Fibroblast of skin of right biceps (primary cell): Measurements from ENCODE around the gene GPC1.

Source experiments
- DNase-seq: peaks from one replicate; pipeline ENCODE4 v3.0.0-alpha.2; 2013

Gene GPC1

GRCh38 chr2:240432430-240432819 lies 3.0 kb upstream of the GPC1 start:
- DNase-seq: no peak

GRCh38 chr2:240432820-240433801 lies 2.4 kb upstream of the GPC1 start:
- no peak for DNase-seq

GRCh38 chr2:240433973-240434727 lies 1.3 kb upstream of the GPC1 start:
- peak; percentile 96 for DNase-seq

- DNase-seq: peak; percentile 93
Measured at GRCh38 chr2:240434728-240435456, 571 bp upstream of the GPC1 start.

GRCh38 chr2:240435948-240436682 lies 652 bp downstream of the GPC1 start:
- no peak for DNase-seq

GRCh38 chr2:240436683-240437550 lies 1.5 kb downstream of the GPC1 start:
- DNase-seq: peak; percentile 32

GRCh38 chr2:240437551-240437860 lies 2.0 kb downstream of the GPC1 start:
- no peak for DNase-seq

- peak; percentile 60 for DNase-seq
Measured at GRCh38 chr2:240437861-240438809, 2.7 kb downstream of the GPC1 start.

GRCh38 chr2:240438810-240439697 lies 3.6 kb downstream of the GPC1 start:
- DNase-seq: no peak

GRCh38 chr2:240439698-240440151 lies 4.3 kb downstream of the GPC1 start:
- DNase-seq: no peak

- DNase-seq: no peak
Measured at GRCh38 chr2:240440251-240440650, 4.8 kb downstream of the GPC1 start.

GRCh38 chr2:240440704-240441320 lies 5.3 kb downstream of the GPC1 start:
- DNase-seq: no peak

GRCh38 chr2:240441326-240441992 lies 6.0 kb downstream of the GPC1 start:
- no peak for DNase-seq

- no peak for DNase-seq
Measured at GRCh38 chr2:240441993-240442411, 6.5 kb downstream of the GPC1 start.

- DNase-seq: no peak
Measured at GRCh38 chr2:240442891-240443715, 7.6 kb downstream of the GPC1 start.

- no peak for DNase-seq
Measured at GRCh38 chr2:240443891-240444301, 8.4 kb downstream of the GPC1 start.

GRCh38 chr2:240444464-240444863 lies 9.0 kb downstream of the GPC1 start:
- no peak for DNase-seq
